DMS153 treated with DMSO at 0.1 percent for 48 hours (cell line): ENCODE results near the gene TRIM45.

Source experiments
- DNase-seq: peaks from one replicate; lab custom pipeline; 2025; ENCODE audit not compliant: unreplicated experiment; lab: John Stamatoyannopoulos, UW

The TRIM45 gene

DNA sequence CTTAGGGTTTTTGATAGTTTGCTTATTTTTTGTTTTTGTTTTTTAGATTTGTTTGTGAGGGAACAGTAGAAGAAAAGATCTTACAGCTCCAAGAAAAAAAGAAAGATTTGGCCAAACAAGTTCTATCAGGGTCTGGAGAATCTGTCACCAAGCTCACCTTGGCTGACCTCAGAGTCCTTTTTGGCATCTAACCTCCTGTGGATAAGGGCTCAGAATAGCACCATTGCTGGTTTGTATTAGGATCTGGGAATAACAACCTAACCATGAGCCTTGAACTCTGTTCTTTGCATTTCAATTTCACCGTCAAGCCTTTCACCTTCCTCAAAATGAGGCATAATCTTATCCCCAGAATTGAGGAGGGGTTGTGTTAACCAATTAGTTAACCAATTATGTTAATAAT lies 20.2 kb downstream of the TRIM45 start:
- no peak for DNase-seq

- DNase-seq: no peak
Measured at GRCh38 chr1:117098287-117098890, 23.2 kb downstream of the TRIM45 start.

GRCh38 chr1:117097443-117097842 lies 24.1 kb downstream of the TRIM45 start:
- no peak for DNase-seq

- no peak for DNase-seq
Measured at GRCh38 chr1:117096951-117097408, 24.6 kb downstream of the TRIM45 start.

DNA sequence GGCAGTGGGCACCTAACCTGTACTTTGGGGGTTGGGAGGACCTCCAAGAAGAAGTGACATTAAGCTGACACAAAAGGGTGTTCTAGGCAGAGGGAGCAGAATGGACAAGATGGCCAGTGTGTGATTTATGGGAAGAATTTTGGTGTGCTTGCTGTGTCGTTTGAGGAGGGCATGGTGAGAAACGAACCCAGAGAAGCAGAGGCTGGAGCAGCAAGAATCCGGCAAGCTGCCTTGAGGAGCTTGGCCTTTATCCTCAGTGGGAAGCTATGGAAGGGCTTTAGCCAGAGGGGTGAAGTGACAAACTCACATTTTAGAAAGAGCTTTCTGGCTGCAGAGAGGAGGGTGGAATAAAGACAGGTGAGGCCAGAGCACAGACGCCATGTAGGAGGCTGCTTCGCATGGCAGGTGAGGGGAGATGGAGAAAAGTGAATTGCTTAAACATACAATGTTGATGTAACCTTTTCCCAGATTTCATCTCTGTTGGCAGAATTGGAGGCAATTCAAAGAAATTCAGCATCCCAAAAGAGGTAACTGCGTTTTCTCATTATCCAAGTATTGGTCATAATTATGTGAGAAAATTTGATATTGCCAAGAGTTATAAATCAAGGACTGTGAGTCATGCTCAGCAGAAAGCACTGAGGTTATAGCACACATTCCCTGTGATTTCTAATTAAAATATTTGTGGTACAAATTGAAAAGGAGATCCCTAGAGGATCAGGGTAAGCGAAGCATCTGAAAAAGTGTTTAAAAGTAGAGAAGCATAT lies 26.5 kb downstream of the TRIM45 start:
- no peak for DNase-seq

GRCh38 chr1:117093870-117094621 lies 27.5 kb downstream of the TRIM45 start:
- no peak for DNase-seq

GRCh38 chr1:117093091-117093534 lies 28.4 kb downstream of the TRIM45 start:
- no peak for DNase-seq

- no peak for DNase-seq
Measured at GRCh38 chr1:117092594-117092993, 29.0 kb downstream of the TRIM45 start.

DNA sequence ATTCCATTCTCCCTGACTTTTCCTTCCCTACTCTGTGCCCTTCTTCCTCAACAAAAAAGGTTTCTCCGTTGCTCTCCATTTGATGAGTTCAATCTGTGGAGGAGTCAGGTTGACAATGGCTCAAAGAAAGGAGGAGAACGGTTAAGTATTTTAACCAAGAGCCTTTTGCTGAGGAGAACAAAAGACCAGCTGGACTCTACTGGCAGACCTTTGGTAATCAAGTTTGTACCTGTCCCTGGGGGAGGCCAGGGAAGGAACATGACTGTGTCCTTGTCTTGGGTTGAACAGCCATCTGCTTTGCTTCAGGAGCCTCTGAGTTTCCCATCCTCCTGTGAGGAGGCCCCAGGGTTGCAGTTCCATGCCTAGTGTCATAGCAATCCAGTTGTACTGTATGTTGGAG lies 31.6 kb downstream of the TRIM45 start:
- DNase-seq: no peak

GRCh38 chr1:117087686-117088085 lies 33.9 kb downstream of the TRIM45 start:
- DNase-seq: no peak

DNA sequence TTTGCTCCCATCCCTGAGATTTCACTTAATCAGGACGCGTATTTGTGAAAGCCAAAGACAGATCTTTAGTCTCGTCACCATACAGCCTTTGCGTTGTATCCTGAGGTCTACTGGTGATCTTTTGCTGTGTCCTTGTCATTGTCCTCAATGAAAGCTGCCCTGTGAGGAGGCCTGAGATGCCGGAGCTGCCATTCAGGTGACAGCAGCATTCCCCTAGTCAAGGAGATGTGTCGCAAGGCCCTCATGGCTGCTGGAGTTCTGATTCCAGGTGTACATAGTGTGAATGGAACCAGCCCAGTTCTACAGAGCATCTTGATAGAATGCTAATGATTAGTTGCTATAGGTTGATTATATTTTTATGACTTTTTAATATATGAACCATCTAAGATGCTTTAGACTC lies 37.3 kb downstream of the TRIM45 start:
- no peak for DNase-seq

DNA sequence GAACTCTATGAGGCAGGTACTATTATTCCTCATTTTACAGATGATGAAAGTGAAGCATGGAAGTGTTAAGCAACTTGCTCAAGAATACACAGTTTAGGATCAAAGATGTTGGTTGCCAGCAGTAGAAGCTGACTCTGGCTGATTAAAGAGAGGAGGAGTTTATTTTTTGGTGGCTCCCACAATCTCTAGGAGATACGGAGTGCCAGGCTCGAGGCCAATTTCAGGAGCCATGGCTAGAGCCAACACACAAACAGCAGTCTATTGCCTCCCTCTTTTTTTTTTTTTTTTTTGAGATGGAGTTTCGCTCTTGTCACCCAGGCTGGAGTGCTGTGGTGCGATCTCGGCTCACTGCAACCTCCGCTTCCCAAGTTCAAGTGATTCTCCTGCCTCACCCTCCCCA lies 41.8 kb downstream of the TRIM45 start:
- DNase-seq: no peak

GRCh38 chr1:117077267-117077666 lies 44.3 kb downstream of the TRIM45 start:
- no peak for DNase-seq

DNA sequence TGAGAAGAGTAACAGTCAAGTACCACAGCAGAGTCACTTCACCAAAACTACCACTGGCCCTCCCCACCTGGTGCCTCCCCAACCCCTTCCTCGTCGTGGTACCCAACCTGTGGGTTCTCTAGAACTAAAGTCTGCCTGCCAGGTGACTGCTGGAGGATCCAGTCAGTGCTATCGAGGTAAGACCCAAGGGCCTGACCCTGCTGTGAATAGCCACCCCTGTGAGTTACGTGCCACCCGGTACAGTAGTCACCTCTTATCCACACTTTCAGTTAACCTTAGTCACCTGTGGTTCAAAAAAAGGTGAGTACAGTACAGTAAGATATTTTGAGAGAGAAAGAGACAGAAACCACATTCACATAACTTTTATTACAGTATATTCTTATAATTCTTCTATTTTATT lies 44.9 kb downstream of the TRIM45 start:
- DNase-seq: no peak

DNA sequence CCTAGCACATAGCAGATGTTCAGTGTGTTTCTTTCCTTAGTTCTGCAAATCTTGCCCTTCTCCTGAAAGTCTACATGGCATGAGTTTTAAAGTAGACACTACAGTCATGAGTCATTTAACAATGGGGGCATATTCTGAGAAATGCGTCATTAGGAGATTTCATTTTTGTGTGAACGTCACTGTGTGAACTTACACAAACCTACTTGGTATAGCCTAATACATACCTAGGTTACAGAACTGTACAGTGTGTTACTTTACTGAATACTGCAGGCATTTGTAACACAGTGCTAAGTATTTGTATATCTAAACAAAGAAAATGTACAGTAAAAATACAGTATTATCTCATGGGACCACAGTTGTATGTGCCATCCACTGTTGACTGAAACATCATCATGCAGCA lies 51.4 kb downstream of the TRIM45 start:
- DNase-seq: no peak

- DNase-seq: no peak
Measured at GRCh38 chr1:117069220-117069844, 52.2 kb downstream of the TRIM45 start.

GRCh38 chr1:117068580-117068979 lies 53.0 kb downstream of the TRIM45 start:
- no peak for DNase-seq

DNA sequence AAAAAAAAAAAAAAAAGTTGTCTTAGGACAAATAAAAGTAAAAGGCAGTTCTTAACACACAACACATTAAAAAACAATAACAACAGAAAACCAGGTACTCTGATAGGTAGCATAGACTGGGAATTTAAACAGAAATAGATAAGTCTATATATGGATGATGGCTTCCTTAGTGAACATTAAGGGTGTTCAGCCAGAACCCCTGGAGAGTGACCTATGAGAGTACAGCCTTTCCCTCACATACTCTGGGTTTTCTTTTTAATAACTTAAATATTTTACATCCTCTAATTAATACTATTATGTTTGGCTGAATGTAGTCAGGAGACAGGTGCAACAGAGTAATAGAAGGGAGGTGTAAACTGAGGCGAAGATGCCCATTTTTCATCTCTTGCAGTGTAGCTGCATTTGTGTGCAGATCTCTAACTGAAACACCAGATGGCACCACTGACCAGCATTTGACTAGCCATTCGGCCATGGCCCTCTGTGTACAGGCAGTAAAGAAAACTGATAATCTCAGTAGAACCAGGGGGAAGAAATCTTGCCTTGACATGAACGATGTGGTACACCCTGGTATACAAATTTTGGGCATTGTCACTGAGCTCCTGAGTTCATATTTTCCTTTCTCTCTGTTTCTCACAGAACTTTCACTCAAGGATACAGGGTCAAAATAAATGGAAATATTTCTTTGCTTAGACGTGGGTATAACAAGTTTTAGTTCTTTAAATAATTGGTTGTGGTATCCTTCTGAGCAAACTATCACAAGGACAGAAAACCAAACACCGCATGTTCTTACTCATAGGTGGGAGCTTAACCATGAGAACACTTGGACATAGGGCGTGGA lies 53.8 kb downstream of the TRIM45 start:
- DNase-seq: no peak

GRCh38 chr1:117066367-117066766 lies 55.2 kb downstream of the TRIM45 start:
- DNase-seq: no peak

- DNase-seq: no peak
Measured at GRCh38 chr1:117061986-117062415, 59.5 kb downstream of the TRIM45 start.
